Esophagus (tissue), 2 donors: ENCODE measurements around the gene GRIK2. TPM values are rescaled to one million over a fixed set of nuclear protein-coding genes. Genes with fewer than 3 reads are reported as not detected.

Source experiments
- H3K27ac ChIP-seq, 2 donors: one replicate each; pipeline ENCODE4 v1.5.1; 2013; ENCODE audit warnings: low read depth in 2 of 2, mild to moderate bottlenecking in 2 of 2, inconsistent platforms in 1 of 2, low read length in 1 of 2, moderate library complexity in 1 of 2
- H3K27me3 ChIP-seq, 2 donors: one replicate each; pipeline ENCODE4 v1.6.1; 2013; ENCODE audit warnings: low read length in 2 of 2, control low read depth in 1 of 2, mild to moderate bottlenecking in 1 of 2; ENCODE audit not compliant: insufficient read depth in 2 of 2, control insufficient read depth in 1 of 2
- H3K36me3 ChIP-seq, 2 donors: one replicate each; pipeline ENCODE4 v1.6.1; 2013; ENCODE audit warnings: low read length in 1 of 2; ENCODE audit not compliant: control insufficient read depth in 2 of 2, insufficient read depth in 2 of 2
- H3K4me1 ChIP-seq, 2 donors: one replicate each; pipeline ENCODE4 v1.6.1; 2013; ENCODE audit warnings: low read length in 1 of 2; ENCODE audit not compliant: control insufficient read depth in 2 of 2, insufficient read depth in 2 of 2
- H3K4me3 ChIP-seq, 2 donors: one replicate each; pipeline ENCODE4 v1.5.1; 2013; ENCODE audit warnings: low read length in 2 of 2, mild to moderate bottlenecking in 2 of 2, low read depth in 1 of 2, moderate library complexity in 1 of 2
- H3K9me3 ChIP-seq, 2 donors: one replicate each; pipeline ENCODE4 v1.6.1; 2013; ENCODE audit warnings: mild to moderate bottlenecking in 2 of 2, low read depth in 1 of 2, low read length in 1 of 2, moderate library complexity in 1 of 2; ENCODE audit not compliant: control insufficient read depth in 2 of 2, insufficient read depth in 1 of 2
- WGBS, 2 donors: extraction: QIAGEN DNeasy Blood & Tissue Kit; methylation state at CpG; one replicate each; pipeline ENCODE4 v1.1.7; 2013; 5-methylcytosine and 5-hydroxymethylcytosine counted together
- polyA plus RNA-seq, 2 donors: library from polyadenylated mRNA; stranded (reverse); fragments of 200-250 nt; gene quantifications; one replicate each; pipeline ENCODE4 v1.2.3, GENCODE V29; 2013
- donor health status: healthy with polysubstance abuse.
- donor health status: Bipolar disorder and iron deficiency.

Gene GRIK2
- polyA plus RNA-seq, 2 donors: 0.06 to 0.08 TPM

- H3K4me3 ChIP-seq: no peak overlapping the region
- no peaks in the 10 kb centered on the region for H3K36me3 ChIP-seq
- H3K4me1 ChIP-seq: no peaks in the 10 kb centered on the region
- H3K9me3 ChIP-seq: peaks cover 0 to 2% of the 10 kb centered on the region in 2 donors
- WGBS, 2 donors: 48 to 66% methylated on average over 1 of the region's 1 CpG
- no peak overlapping the region for H3K27ac ChIP-seq
- H3K27me3 ChIP-seq: peaks cover 2 to 7% of the 10 kb centered on the region in 2 donors
These were observed 6.5 kb upstream of the GRIK2 start for GRCh38 chr6:101386982-101387381.

DNA sequence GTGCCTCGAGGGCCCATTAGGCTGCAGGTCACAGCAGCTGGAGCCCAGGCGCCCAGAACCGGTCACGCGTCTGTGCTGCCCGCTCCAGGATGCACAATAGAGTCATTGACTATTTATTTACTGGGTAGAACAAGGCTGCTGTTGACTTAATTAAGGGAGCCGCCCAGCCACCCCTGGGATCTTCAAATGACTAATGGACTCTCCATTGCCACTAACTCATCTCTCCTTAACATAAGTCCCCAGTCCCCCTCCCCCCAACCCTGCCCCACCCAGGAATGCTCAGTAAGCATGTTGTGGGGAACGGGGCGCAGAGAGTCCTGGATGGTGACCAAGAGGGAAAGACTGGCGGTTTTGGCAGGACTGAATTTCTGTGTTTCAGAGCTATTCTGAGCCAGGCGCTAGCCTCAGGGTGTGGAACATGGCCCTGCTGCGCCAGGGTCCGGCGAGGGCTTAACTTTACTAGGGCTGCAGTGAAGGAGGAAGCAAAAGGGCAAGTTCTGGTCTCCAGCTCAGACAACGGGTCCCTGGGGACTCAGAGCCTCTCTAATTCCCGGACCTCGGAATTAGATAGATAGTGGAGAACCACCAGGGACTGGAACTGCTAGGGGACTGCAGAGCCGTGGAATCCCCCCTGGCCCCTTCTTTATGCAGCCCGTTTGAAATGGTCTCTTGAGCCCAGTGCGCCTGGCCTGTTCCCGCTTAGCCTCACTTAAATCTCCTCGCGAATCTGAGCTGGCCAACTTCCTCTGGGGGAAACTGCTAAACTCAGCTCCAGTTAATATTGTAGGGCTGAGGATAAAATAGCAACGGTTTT, 1.5 kb upstream of the GRIK2 start:
- H3K36me3 ChIP-seq: no peaks in the 10 kb centered on the region
- peaks cover 2 to 25% of the 10 kb centered on the region in 2 donors for H3K27me3 ChIP-seq
- H3K9me3 ChIP-seq: peaks cover 0 to 6% of the 10 kb centered on the region in 2 donors
- peaks cover 0 to 6% of the 10 kb centered on the region in 2 donors for H3K4me1 ChIP-seq
- no peak overlapping the region for H3K27ac ChIP-seq
- H3K4me3 ChIP-seq: no peak overlapping the region
- 11% methylated on average over 24 of the region's 24 CpGs for WGBS, 2 donors

GRCh38 chr6:101392586-101393230, 800 bp upstream of the GRIK2 start:
- Histone ChIP-seq H3K4me3 (no peak overlapping the region), H3K36me3 (no peaks in the 10 kb centered on the region), H3K9me3 (peaks cover 0 to 6% of the 10 kb centered on the region in 2 donors), H3K27ac (no peak overlapping the region), H3K4me1 (peaks cover 0 to 6% of the 10 kb centered on the region in 2 donors), H3K27me3 (peaks cover 2 to 25% of the 10 kb centered on the region in 2 donors)
- WGBS, 2 donors: 6% methylated on average over 26 of the region's 26 CpGs

GRCh38 chr6:101393829-101394251, 332 bp downstream of the GRIK2 start:
- Histone ChIP-seq H3K36me3 (no peaks in the 10 kb centered on the region), H3K27ac (no peak overlapping the region), H3K4me3 (peak overlapping the region; percentile 4 to 50), H3K4me1 (peaks cover 0 to 6% of the 10 kb centered on the region in 2 donors), H3K9me3 (peaks cover 0 to 8% of the 10 kb centered on the region in 2 donors), H3K27me3 (peaks cover 2 to 27% of the 10 kb centered on the region in 2 donors)
- 2% methylated on average over 28 of the region's 28 CpGs for WGBS, 2 donors

DNA sequence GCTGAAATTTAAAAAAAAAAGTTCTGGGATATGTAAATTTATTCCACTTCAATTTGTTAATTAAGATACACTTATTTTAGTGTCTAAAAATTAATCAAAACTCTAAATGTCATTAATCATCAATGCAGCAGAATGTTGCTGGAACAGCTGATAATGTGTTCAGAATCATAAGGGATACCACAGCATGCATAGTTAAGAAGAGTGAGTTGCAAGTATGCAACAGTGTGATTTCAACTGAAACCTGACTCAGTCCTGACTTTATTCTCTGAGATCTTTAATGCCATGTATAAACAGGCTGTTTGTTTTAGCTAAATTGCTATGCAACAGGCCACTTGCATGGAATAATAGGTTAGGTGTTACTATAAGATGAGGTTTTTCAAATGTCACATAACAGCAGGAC, 1.4 kb downstream of the GRIK2 start:
- no peaks in the 10 kb centered on the region for H3K36me3 ChIP-seq
- peaks cover 0 to 6% of the 10 kb centered on the region in 2 donors for H3K4me1 ChIP-seq
- peaks cover 0 to 8% of the 10 kb centered on the region in 2 donors for H3K9me3 ChIP-seq
- no peak overlapping the region for H3K27ac ChIP-seq
- peaks cover 2 to 29% of the 10 kb centered on the region in 2 donors for H3K27me3 ChIP-seq
- H3K4me3 ChIP-seq: no peak overlapping the region

DNA sequence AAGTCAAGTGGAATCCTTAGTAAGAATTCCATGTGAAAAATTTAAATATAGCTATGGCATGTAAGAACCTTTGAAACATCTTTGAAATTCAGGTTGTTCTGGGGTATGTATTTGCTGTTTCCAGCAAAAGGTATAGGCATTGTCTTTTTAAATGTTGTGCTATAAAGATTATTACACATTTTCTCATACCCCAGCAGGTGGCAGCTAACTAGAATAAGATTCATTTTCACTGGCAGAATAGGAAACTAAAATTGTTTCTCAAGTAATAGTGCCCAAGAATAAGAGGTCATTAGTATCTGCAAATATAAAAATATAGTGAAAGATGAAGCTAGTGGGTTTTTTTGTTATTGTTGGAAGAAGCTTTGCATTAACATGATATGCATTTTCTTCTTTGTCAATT, 1.8 kb downstream of the GRIK2 start:
- H3K27ac ChIP-seq: no peak overlapping the region

GRCh38 chr6:101396548-101397173, 3.2 kb downstream of the GRIK2 start:
- H3K27ac ChIP-seq: no peak overlapping the region
- H3K4me3 ChIP-seq: no peak overlapping the region
- H3K36me3 ChIP-seq: no peaks in the 10 kb centered on the region
- H3K4me1 ChIP-seq: peaks cover 0 to 6% of the 10 kb centered on the region in 2 donors
- H3K9me3 ChIP-seq: peaks cover 0 to 6% of the 10 kb centered on the region in 2 donors
- WGBS, 2 donors: 5 to 7% methylated on average over 3 of the region's 3 CpGs
- peaks cover 9 to 27% of the 10 kb centered on the region in 2 donors for H3K27me3 ChIP-seq

More for the DNA sequence above, 1.8 kb downstream of the GRIK2 start:
- H3K4me1 ChIP-seq: peaks cover 0 to 6% of the 10 kb centered on the region in 2 donors
- H3K4me3 ChIP-seq: no peak overlapping the region
- H3K36me3 ChIP-seq: no peaks in the 10 kb centered on the region
- H3K9me3 ChIP-seq: peaks cover 0 to 8% of the 10 kb centered on the region in 2 donors
- peaks cover 3 to 29% of the 10 kb centered on the region in 2 donors for H3K27me3 ChIP-seq

DNA sequence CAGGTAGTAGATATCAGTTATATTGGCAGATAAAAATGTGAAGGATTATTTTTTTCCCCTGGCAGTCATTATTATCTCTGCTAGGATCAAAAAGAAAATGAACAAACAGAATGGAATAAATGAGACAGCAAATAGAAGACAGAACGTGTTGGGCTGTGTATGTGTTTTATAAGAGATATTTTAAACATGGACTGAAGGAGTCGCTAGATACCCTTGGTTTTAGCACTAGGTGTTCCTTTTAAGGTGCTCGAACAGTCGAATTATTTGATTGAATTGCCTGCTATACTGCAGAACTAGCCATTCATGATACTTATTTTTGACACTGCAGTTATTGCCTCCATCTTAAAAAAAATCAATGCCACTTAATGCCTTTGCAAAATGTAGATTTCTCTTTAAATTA, 3.7 kb downstream of the GRIK2 start:
- H3K9me3 ChIP-seq: peaks cover 0 to 6% of the 10 kb centered on the region in 2 donors
- no peak overlapping the region for H3K4me3 ChIP-seq
- H3K4me1 ChIP-seq: peaks cover 0 to 9% of the 10 kb centered on the region in 2 donors
- no peaks in the 10 kb centered on the region for H3K36me3 ChIP-seq
- 18 to 31% methylated on average over 4 of the region's 4 CpGs for WGBS, 2 donors
- H3K27me3 ChIP-seq: peaks cover 7 to 28% of the 10 kb centered on the region in 2 donors
- H3K27ac ChIP-seq: no peak overlapping the region

DNA sequence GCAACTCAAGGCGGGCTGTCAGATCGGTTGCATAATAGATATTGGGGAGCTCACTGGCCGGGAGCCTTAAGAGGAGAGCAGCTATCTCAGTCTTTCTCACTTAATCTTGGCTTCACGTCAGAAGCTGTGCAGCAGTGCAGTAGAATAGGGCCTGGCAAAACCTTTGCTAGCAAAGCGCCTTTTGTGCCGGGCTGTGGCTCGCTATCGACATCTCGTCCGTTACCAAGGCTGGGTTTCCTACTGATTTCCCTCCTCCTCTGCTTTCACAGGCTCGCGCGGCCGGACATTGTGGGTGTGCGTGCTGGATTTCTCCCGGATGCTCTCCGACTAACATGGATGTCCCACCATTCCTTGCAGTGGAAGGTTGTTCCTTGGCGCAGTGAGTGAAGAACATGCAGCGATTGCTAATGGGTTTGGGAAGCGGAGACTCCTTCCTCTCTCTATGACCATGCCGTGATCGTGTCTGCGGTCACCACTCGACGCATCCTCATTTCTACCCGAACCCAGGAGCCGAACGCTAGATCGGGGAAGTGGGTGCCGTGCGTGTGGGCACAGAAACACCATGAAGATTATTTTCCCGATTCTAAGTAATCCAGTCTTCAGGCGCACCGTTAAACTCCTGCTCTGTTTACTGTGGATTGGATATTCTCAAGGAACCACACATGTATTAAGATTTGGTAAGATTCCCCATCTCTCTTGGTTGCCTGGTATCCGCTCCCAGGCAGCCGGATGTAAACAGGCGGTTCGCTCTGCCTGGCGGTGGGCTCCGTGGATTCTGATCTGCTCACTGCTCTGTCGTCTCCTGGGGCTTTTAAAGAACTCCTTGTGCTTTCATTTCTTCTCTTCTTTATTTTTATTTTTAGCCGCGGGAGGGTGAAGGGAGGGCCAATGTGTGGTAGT, 5.5 kb downstream of the GRIK2 start:
- peaks cover 0 to 2% of the 10 kb centered on the region in 2 donors for H3K9me3 ChIP-seq
- peaks cover 4 to 5% of the 10 kb centered on the region in 2 donors for H3K4me1 ChIP-seq
- no peak overlapping the region for H3K4me3 ChIP-seq
- H3K27ac ChIP-seq: no peak overlapping the region
- WGBS, 2 donors: 23 to 28% methylated on average over 43 of the region's 43 CpGs
- H3K36me3 ChIP-seq: no peaks in the 10 kb centered on the region
- peaks cover 7 to 19% of the 10 kb centered on the region in 2 donors for H3K27me3 ChIP-seq
